Neuron (in vitro differentiated cells): ENCODE results near the gene ZNF282.
A peak's percentile ranks its signal among the peaks of the same experiment; 100 is the strongest.
"Not testable (repeated sequence)": the region's sequence is repeated elsewhere in the genome, so short reads cannot be mapped to it uniquely, and the experiment has no call there.

Source experiments
- H2AFZ ChIP-seq: one replicate; pipeline ENCODE4 v1.6.1; 2013; ENCODE audit warnings: low read depth, mild to moderate bottlenecking, inconsistent platforms, low read length, moderate library complexity
- H3K27me3 ChIP-seq: one replicate; pipeline ENCODE4 v1.6.1; 2013; ENCODE audit warnings: low read length; ENCODE audit not compliant: insufficient read depth
- H3K36me3 ChIP-seq: one replicate; pipeline ENCODE4 v1.6.1; 2013; ENCODE audit warnings: low read length; ENCODE audit not compliant: insufficient read depth
- H3K4me1 ChIP-seq: one replicate; pipeline ENCODE4 v1.6.1; 2013; ENCODE audit warnings: low read length; ENCODE audit not compliant: insufficient read depth
- H3K4me3 ChIP-seq: 2 replicates; pipeline ENCODE4 v1.5.1; 2013; ENCODE audit warnings: mild to moderate bottlenecking, low read length, moderate library complexity
- H3K9me3 ChIP-seq: one replicate; pipeline ENCODE4 v1.6.1; 2013; ENCODE audit warnings: low read length

ZNF282 gene

GRCh38 chr7:149256568-149256967, 61.2 kb downstream of the ZNF282 start:
- Histone ChIP-seq H2AFZ (no peak overlapping the region), H3K27me3 (no peaks in the 10 kb centered on the region), H3K9me3 (no peaks in the 10 kb centered on the region), H3K4me1 (no peaks in the 10 kb centered on the region), H3K36me3 (peaks cover 52% of the 10 kb centered on the region), H3K4me3 (no peak overlapping the region)

GRCh38 chr7:149257146-149257545, 61.8 kb downstream of the ZNF282 start:
- H3K27me3 ChIP-seq = no peaks in the 10 kb centered on the region
- no peak overlapping the region for H3K4me3 ChIP-seq
- no peaks in the 10 kb centered on the region for H3K4me1 ChIP-seq
- H3K9me3 ChIP-seq = no peaks in the 10 kb centered on the region
- H3K36me3 ChIP-seq = peaks cover 47% of the 10 kb centered on the region
- no peak overlapping the region for H2AFZ ChIP-seq

GRCh38 chr7:149261316-149261828, 66.0 kb downstream of the ZNF282 start:
- Histone ChIP-seq H2AFZ (peak overlapping the region; percentile 83), H3K27me3 (no peaks in the 10 kb centered on the region), H3K9me3 (no peaks in the 10 kb centered on the region), H3K4me3 (no peak overlapping the region), H3K36me3 (peaks cover 5% of the 10 kb centered on the region), H3K4me1 (no peaks in the 10 kb centered on the region)

GRCh38 chr7:149261829-149262617, 66.7 kb downstream of the ZNF282 start, which contains the start of gene ZNF783:
Gene ZNF783 (plus strand): TSS chr7:149262196. CDS start chr7:149262334, 138 bp downstream.
- Histone ChIP-seq H2AFZ (peak within 1 kb of the TSS; percentile 83), H3K27me3 (no peaks in the 10 kb centered on the region)

GRCh38 chr7:149266451-149266850, 71.1 kb downstream of the ZNF282 start:
- Histone ChIP-seq H2AFZ (no peak overlapping the region), H3K9me3 (no peaks in the 10 kb centered on the region), H3K4me1 (no peaks in the 10 kb centered on the region), H3K27me3 (no peaks in the 10 kb centered on the region), H3K4me3 (no peak overlapping the region), H3K36me3 (peaks cover 4% of the 10 kb centered on the region)

More at GRCh38 chr7:149261829-149262617, 66.7 kb downstream of the ZNF282 start, which contains the start of gene ZNF783:
- no peaks in the 10 kb centered on the region for H3K36me3 ChIP-seq
- H3K4me1 ChIP-seq = no peaks in the 10 kb centered on the region
- H3K9me3 ChIP-seq = no peaks in the 10 kb centered on the region
- peak within 1 kb of the TSS; percentile 37 for H3K4me3 ChIP-seq

- Histone ChIP-seq H3K36me3 (peaks cover 4% of the 10 kb centered on the region), H3K27me3 (no peaks in the 10 kb centered on the region), H3K4me3 (no peak overlapping the region)
Measured at GRCh38 chr7:149267733-149268132, 72.4 kb downstream of the ZNF282 start.

GRCh38 chr7:149274424-149274823, 79.1 kb downstream of the ZNF282 start:
- not testable (repeated sequence) for H3K4me3 ChIP-seq, H3K4me1 ChIP-seq, H3K9me3 ChIP-seq, H2AFZ ChIP-seq, H3K27me3 ChIP-seq, H3K36me3 ChIP-seq

More at GRCh38 chr7:149267733-149268132, 72.4 kb downstream of the ZNF282 start:
- Histone ChIP-seq H3K4me1 (no peaks in the 10 kb centered on the region), H2AFZ (no peak overlapping the region), H3K9me3 (no peaks in the 10 kb centered on the region)
